Right cardiac atrium (tissue), 5 donors: Measurements from ENCODE around the gene MUC6. TPM values are rescaled to one million over a fixed set of nuclear protein-coding genes. Genes with fewer than 3 reads are reported as not detected.

ENCODE experiments used
- ATAC-seq, 2 donors: fragments of 200-7000 bp; cut with Tn5 transposase; one replicate each; pipeline versions ENCODE4 v1.8.0 to v1.9.1; 2020; ENCODE audit warnings: moderate library complexity in 2 of 2, mild to moderate bottlenecking in 1 of 2
- DNase-seq, 3 donors: peaks; one replicate each; pipeline ENCODE4 v3.0.0-alpha.2; 2020
- H3K27ac ChIP-seq: one replicate; pipeline ENCODE4 v1.5.1; 2013; ENCODE audit warnings: mild to moderate bottlenecking, low read length, control low read depth, moderate library complexity
- H3K27me3 ChIP-seq: one replicate; pipeline ENCODE4 v1.6.1; 2013; ENCODE audit not compliant: control insufficient read depth, insufficient read depth
- H3K4me1 ChIP-seq: one replicate; pipeline ENCODE4 v1.6.1; 2013; ENCODE audit warnings: low read length; ENCODE audit not compliant: control insufficient read depth, insufficient read depth
- H3K4me3 ChIP-seq: one replicate; pipeline ENCODE4 v1.5.1; 2013; ENCODE audit warnings: low read length, control low read depth
- H3K9me3 ChIP-seq: one replicate; pipeline ENCODE4 v1.6.1; 2013; ENCODE audit warnings: low read length; ENCODE audit not compliant: control insufficient read depth
- WGBS: extraction: QIAGEN DNeasy Blood & Tissue Kit; methylation state at CpG from one replicate; pipeline ENCODE4 v1.1.7; 2013; 5-methylcytosine and 5-hydroxymethylcytosine counted together
- intact Hi-C, 4 donors: fragments of 100-400 bp; cut with DNase I; formaldehyde crosslinking; loops; one replicate each; pipeline versions ENCODE4 v1.11.0 to v1.14.0; 2022 to 2023
- polyA plus RNA-seq: library from polyadenylated mRNA; stranded (reverse); fragments of 200-250 nt; gene quantifications from one replicate; pipeline ENCODE4 v1.2.3, GENCODE V29; 2013
- total RNA-seq, 4 donors: library from RNA; stranded (reverse); fragmentation: NEBNext Ultra II Directional; extraction: Animal tissue kit (Norgen Biotek cat#: 25700); gene quantifications; one replicate each; pipeline ENCODE4 v1.2.1, GENCODE V29; 2021
- donor health status: healthy with polysubstance abuse.
- donor health status: DM: no; HTN: yes; CAD: no.
- donor health status: DM: no; HTN: no; CAD: no.
- donor health status: DM: no; HTN: yes; CAD: no; lungs with severe emphysema.
- donor health status: DM: yes; HTN: yes; CAD: no.

MUC6 gene
- total and polyA plus RNA-seq, 5 donors, result 0.05 TPM; not detected in 4

GRCh38 chr11:1001617-1002405, 34.7 kb downstream of the MUC6 start:
- H3K27ac ChIP-seq, result no peak overlapping the region
- H3K9me3 ChIP-seq, result no peaks in the 10 kb centered on the region
- ATAC-seq, result no peak
- intact Hi-C loops, result no loop called here
- no peak overlapping the region for H3K4me3 ChIP-seq
- no peaks in the 10 kb centered on the region for H3K27me3 ChIP-seq
- peak in 1 of 3 donors; percentile 30 for DNase-seq
- no peaks in the 10 kb centered on the region for H3K4me1 ChIP-seq
- WGBS, result 93% methylated on average over 32 of the region's 32 CpGs

- H3K4me1 ChIP-seq, result no peaks in the 10 kb centered on the region
- DNase-seq (no peak), ATAC-seq (no peak)
- H3K27ac ChIP-seq, result no peak overlapping the region
- 92% methylated on average over 38 of the region's 38 CpGs for WGBS
- H3K27me3 ChIP-seq, result no peaks in the 10 kb centered on the region
- no peaks in the 10 kb centered on the region for H3K9me3 ChIP-seq
- intact Hi-C loops, result no loop called here
- H3K4me3 ChIP-seq, result no peak overlapping the region
Observed at GRCh38 chr11:1000357-1001278, 35.9 kb downstream of the MUC6 start.

- DNase-seq (peak in 1 of 3 donors; percentile 20), ATAC-seq (no peak)
- Histone ChIP-seq H3K9me3 (no peaks in the 10 kb centered on the region), H3K27ac (no peak overlapping the region), H3K27me3 (no peaks in the 10 kb centered on the region), H3K4me3 (no peak overlapping the region), H3K4me1 (no peaks in the 10 kb centered on the region)
- intact Hi-C loops, result no loop called here
- WGBS, result 96% methylated on average over 10 of the region's 10 CpGs
Observed at GRCh38 chr11:999009-999408, 37.5 kb downstream of the MUC6 start.

- Histone ChIP-seq H3K4me1 (no peaks in the 10 kb centered on the region), H3K9me3 (no peaks in the 10 kb centered on the region), H3K27me3 (no peaks in the 10 kb centered on the region), H3K4me3 (no peak overlapping the region), H3K27ac (no peak overlapping the region)
- intact Hi-C loops, result no loop called here
- 71% methylated on average over 14 of the region's 14 CpGs for WGBS
- peak in 1 of 3 donors; percentile 45 for DNase-seq
- peak; percentile 41 to 42 for ATAC-seq
Observed at GRCh38 chr11:997907-998306, 38.6 kb downstream of the MUC6 start.

GRCh38 chr11:996681-997080, 39.8 kb downstream of the MUC6 start:
- no peak for DNase-seq
- intact Hi-C loops, result no loop called here
- H3K27ac ChIP-seq, result no peak overlapping the region
- no peaks in the 10 kb centered on the region for H3K27me3 ChIP-seq
- ATAC-seq, result peak in 1 of 2 donors; percentile 8
- no peaks in the 10 kb centered on the region for H3K4me1 ChIP-seq
- H3K9me3 ChIP-seq, result no peaks in the 10 kb centered on the region
- H3K4me3 ChIP-seq, result no peak overlapping the region
- 87% methylated on average over 10 of the region's 10 CpGs for WGBS

GRCh38 chr11:995752-996420, 40.6 kb downstream of the MUC6 start:
- no peaks in the 10 kb centered on the region for H3K9me3 ChIP-seq
- WGBS, result 64% methylated on average over 22 of the region's 22 CpGs
- H3K4me3 ChIP-seq, result no peak overlapping the region
- no peaks in the 10 kb centered on the region for H3K27me3 ChIP-seq
- intact Hi-C loops, result no loop called here
- ATAC-seq, result peak in 1 of 2 donors; percentile 26
- no peak for DNase-seq
- H3K27ac ChIP-seq, result no peak overlapping the region
- H3K4me1 ChIP-seq, result no peaks in the 10 kb centered on the region

DNA sequence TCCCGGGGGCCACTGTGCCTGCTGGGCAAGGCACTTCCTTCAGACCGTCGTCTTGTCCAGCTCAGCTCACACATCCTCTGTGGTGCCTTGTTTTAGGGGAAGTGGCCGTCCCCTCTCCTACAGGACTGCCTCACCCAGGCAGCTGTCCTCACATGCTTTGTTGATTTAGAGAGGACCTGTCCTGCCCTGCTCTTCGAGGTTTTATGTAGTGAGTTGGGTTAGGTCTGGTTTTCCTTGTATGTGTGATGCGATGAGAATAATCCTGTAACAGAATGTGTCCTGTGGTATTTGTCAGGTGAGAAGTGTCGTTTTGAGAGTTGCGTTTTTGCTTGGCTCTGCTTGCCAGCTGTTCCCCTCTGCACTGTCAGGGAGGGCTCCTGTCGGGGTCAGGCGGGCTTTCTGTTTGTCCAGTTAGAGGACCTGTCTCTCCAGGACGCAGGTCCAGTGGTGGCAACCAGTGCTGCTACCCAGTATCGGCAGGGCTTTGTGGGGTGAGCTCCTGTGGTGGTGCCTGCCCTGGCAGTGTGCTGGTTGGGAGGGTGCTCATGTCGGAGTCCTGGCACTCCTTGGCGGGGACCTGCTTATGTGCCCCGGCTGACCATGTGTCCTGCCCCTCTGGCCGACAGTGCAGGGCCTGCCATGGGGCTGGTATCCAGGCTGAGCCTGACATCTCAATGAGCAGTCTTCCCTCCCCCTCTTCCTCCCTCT, 41.3 kb downstream of the MUC6 start:
- no peak overlapping the region for H3K4me3 ChIP-seq
- ATAC-seq (no peak), DNase-seq (no peak)
- H3K4me1 ChIP-seq, result no peaks in the 10 kb centered on the region
- intact Hi-C loops, result no loop called here
- H3K9me3 ChIP-seq, result no peaks in the 10 kb centered on the region
- WGBS, result 84% methylated on average over 16 of the region's 16 CpGs
- H3K27ac ChIP-seq, result no peak overlapping the region
- no peaks in the 10 kb centered on the region for H3K27me3 ChIP-seq

- ATAC-seq (no peak), DNase-seq (peak in 1 of 3 donors; percentile 61)
- Histone ChIP-seq H3K27me3 (no peaks in the 10 kb centered on the region), H3K4me3 (no peak overlapping the region), H3K27ac (no peak overlapping the region), H3K4me1 (no peaks in the 10 kb centered on the region), H3K9me3 (no peaks in the 10 kb centered on the region)
- WGBS, result 93% methylated on average over 35 of the region's 35 CpGs
- intact Hi-C loops, result no loop called here
Observed at GRCh38 chr11:993632-994167, 42.8 kb downstream of the MUC6 start.

- Histone ChIP-seq H3K4me3 (no peak overlapping the region), H3K27ac (no peak overlapping the region), H3K9me3 (no peaks in the 10 kb centered on the region), H3K27me3 (no peaks in the 10 kb centered on the region), H3K4me1 (no peaks in the 10 kb centered on the region)
- intact Hi-C loops, result no loop called here
- 89% methylated on average over 16 of the region's 16 CpGs for WGBS
- DNase-seq, result peak in 1 of 3 donors; percentile 15
- no peak for ATAC-seq
Observed at GRCh38 chr11:992577-992976, 43.9 kb downstream of the MUC6 start.

DNA sequence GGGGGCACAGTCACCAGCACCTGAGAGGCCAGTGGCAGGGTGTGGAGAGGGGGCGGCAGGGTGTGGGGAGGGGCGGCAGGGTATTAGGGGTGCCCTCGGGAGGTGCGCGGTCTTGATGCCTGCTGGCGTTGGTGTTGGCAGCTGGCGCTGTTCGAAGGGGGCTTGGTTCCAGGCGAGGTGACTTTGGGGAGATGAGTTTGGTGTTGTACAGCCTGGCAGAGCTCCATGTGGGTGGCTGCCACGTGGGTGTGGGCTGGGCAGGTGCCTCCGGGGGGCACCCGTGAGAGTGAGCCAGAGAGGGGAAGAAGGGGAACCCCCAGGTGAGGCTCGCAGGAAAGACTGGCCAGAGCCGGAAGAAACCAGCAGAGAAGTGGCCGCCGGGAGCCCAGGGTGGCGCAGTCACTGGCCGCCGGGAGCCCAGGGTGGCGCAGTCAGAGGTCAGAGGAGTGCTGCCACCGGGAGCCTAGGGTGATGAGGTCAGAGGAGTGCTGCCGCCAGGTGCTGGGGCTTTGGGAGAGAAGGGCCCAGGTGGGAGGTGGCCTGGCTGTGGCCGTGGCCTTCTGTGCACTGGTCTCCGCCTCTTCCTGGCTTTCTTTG, 44.7 kb downstream of the MUC6 start:
- ATAC-seq (no peak), DNase-seq (peak in 2 of 3 donors; percentile 33 to 46)
- H3K27me3 ChIP-seq, result no peaks in the 10 kb centered on the region
- 77% methylated on average over 24 of the region's 24 CpGs for WGBS
- no peak overlapping the region for H3K27ac ChIP-seq
- no peaks in the 10 kb centered on the region for H3K4me1 ChIP-seq
- H3K4me3 ChIP-seq, result no peak overlapping the region
- H3K9me3 ChIP-seq, result no peaks in the 10 kb centered on the region
- intact Hi-C loops, result no loop called here
